Erythroblast (primary cell): Measurements from ENCODE around the gene GPC6.

Experiments used
- GATA1 ChIP-seq: IDR thresholded peaks from 2 replicates; pipeline ENCODE4 v1.6.1; 2011; ENCODE audit warnings: low read depth, mild to moderate bottlenecking, control low read depth, low read length, moderate library complexity
- POLR2A ChIP-seq: IDR thresholded peaks from 2 replicates; pipeline ENCODE4 v1.6.1; 2011; ENCODE audit warnings: mild to moderate bottlenecking, low read length

GRCh38 chr13:94233837-94234236, 1007.2 kb downstream of the GPC6 start:
- TF ChIP-seq POLR2A: no peak
- TF ChIP-seq GATA1: no peak
